MCF 10A (cell line): ENCODE data around the gene ARL5C. TPM values are rescaled to one million over a fixed set of nuclear protein-coding genes. Genes with fewer than 3 reads are reported as not detected.

Experiments used
- BruUV-seq: library from RNA; stranded (reverse); fragments of 400-500 nt; replicated peaks from 2 replicates; lab custom pipeline; 2021; lab: Mats Ljungman, UMichigan
- CTCF ChIA-PET: fragments of 300-600 bp; sonication (Branson Sonifier 250); formaldehyde crosslinking; extraction: SDS; loops from one replicate; lab custom pipeline; 2021; ENCODE audit warnings: antibody characterized with exemption, inconsistent platforms; lab: Yijun Ruan, JAX
- POLR2A ChIA-PET: fragments of 300-600, 350-650 bp; sonication (Branson Sonifier 250); formaldehyde crosslinking; extraction: SDS; loops from one replicate; lab custom pipeline; 2020; ENCODE audit warnings: antibody characterized with exemption, inconsistent platforms; lab: Yijun Ruan, JAX
- DNase-seq: peaks from one replicate; pipeline ENCODE4 v3.0.0-alpha.2; 2018; ENCODE audit not compliant: unreplicated experiment
- H3K27ac Mint-ChIP-seq: one replicate; pipeline ENCODE4 v1.8.0; 2022; ENCODE audit warnings: mild to moderate bottlenecking, low read depth, mixed read lengths; ENCODE audit not compliant: unreplicated experiment
- H3K27me3 Mint-ChIP-seq: one replicate; pipeline ENCODE4 v1.8.0; 2022; ENCODE audit warnings: mixed read lengths; ENCODE audit not compliant: insufficient read depth, unreplicated experiment
- H3K36me3 Mint-ChIP-seq: one replicate; pipeline ENCODE4 v1.8.0; 2022; ENCODE audit warnings: mild to moderate bottlenecking, moderate library complexity, mixed read lengths; ENCODE audit not compliant: insufficient read depth, unreplicated experiment
- H3K4me1 Mint-ChIP-seq: one replicate; pipeline ENCODE4 v1.8.0; 2022; ENCODE audit warnings: mixed read lengths; ENCODE audit not compliant: insufficient read depth, unreplicated experiment
- H3K4me3 Mint-ChIP-seq: one replicate; pipeline ENCODE4 v1.8.0; 2022; ENCODE audit warnings: mild to moderate bottlenecking, moderate library complexity, mixed read lengths; ENCODE audit not compliant: unreplicated experiment
- H3K9me3 Mint-ChIP-seq: one replicate; pipeline ENCODE4 v1.8.0; 2022; ENCODE audit warnings: mixed read lengths; ENCODE audit not compliant: unreplicated experiment
- intact Hi-C: fragments of 100-400 bp; cut with micrococcal nuclease; formaldehyde crosslinking; loops from 2 replicates; pipeline ENCODE4 v1.14.1; 2022
- total RNA-seq: library from RNA; stranded (reverse); gene quantifications from 2 replicates; pipeline ENCODE4 v1.2.3, GENCODE V29; 2022
- TF ChIP-seq, protein P1 (sequence below): fragments of 200-600 bp; IDR thresholded peaks from one replicate; pipeline ENCODE4 v1.8.0; 2022; ENCODE audit warnings: antibody characterized with exemption, mild to moderate bottlenecking; ENCODE audit not compliant: unreplicated experiment

ARL5C gene
- total RNA-seq, 1 experiment from 2014 or later, result not detected

DNA sequence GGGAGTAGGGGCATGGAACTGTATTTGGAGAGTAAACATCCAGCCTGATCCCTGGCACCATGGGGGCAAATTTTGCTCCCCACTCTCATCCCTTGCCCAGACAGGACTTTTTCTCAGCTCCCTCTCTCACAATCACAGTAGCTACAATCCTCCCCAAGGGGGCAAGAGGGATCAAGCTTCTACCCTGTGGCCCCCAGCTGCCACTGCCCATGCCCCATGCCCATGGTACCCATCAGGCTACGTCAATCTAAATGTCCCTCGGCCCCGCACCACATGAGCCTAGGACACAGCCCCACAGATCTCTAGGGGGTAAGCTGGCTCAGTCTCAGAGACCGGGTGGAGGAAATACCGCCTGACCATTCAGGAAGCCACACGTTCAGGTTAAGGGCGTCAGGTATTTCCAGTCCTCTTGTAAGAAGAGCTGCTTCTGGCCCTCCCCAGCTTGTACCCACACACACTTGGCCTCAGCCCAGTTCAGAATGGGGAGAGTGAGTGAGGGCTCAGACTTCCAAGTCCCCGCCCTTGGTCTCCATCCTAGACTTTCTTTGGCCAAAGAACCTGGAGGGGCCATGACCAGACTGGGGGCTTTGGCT lies 29.7 kb upstream of the ARL5C start:
- ChIA-PET CTCF (interaction anchor here (0.8 to 1.6 kb wide), 4 partner anchors 11 to 21 kb away, joined by 3 to 6 read pairs (median 4); no protein-coding TSS in a partner anchor), POLR2A (interaction anchor here (1.1 kb wide), 1 partner anchor 49 kb away, joined by 3 read pairs; no protein-coding TSS in a partner anchor)
- Mint-ChIP-seq H3K27ac (no peak overlapping the region), H3K9me3 (no peaks in the 10 kb centered on the region), H3K27me3 (no peaks in the 10 kb centered on the region), H3K36me3 (peaks cover 23% of the 10 kb centered on the region), H3K4me1 (peaks cover 13% of the 10 kb centered on the region), H3K4me3 (peak overlapping the region; percentile 73)
- DNase-seq, result no peak
- intact Hi-C loops, result loop anchor here (5.0 kb wide), 1 partner anchor 33 kb away; no protein-coding TSS in a partner anchor
- TF ChIP-seq, protein P1, sequence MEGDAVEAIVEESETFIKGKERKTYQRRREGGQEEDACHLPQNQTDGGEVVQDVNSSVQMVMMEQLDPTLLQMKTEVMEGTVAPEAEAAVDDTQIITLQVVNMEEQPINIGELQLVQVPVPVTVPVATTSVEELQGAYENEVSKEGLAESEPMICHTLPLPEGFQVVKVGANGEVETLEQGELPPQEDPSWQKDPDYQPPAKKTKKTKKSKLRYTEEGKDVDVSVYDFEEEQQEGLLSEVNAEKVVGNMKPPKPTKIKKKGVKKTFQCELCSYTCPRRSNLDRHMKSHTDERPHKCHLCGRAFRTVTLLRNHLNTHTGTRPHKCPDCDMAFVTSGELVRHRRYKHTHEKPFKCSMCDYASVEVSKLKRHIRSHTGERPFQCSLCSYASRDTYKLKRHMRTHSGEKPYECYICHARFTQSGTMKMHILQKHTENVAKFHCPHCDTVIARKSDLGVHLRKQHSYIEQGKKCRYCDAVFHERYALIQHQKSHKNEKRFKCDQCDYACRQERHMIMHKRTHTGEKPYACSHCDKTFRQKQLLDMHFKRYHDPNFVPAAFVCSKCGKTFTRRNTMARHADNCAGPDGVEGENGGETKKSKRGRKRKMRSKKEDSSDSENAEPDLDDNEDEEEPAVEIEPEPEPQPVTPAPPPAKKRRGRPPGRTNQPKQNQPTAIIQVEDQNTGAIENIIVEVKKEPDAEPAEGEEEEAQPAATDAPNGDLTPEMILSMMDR, result no peak
- BruUV-seq, result no TSS peak

DNA sequence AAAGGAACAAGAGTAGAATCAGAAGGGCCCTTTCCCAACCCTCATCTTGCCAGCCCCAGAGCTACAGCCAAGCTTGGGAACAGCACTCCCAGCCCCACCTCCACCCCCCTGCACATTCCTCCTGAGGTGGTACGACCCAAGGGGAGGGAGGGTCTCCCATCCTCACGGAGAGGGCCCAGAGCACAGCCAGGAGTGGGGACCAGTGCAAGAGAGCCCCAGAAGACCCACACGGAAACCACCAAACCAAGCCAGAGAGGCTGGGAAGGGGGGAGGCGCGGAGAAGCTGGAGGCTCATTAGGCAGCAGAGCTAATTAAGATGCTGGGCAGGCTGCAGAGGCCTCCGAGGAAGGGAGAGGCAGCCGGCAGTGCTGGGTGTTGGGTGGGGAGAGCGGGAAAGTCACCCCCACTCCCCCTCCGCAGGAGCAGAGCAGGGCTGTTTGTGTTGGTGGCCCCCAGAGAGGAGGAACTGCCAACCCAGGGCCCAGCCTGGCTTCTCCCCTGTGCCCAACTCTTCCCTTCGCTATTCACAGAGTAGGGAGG lies 29.1 kb upstream of the ARL5C start:
- H3K27me3 Mint-ChIP-seq, result no peaks in the 10 kb centered on the region
- no peak overlapping the region for H3K4me3 Mint-ChIP-seq
- BruUV-seq, result no TSS peak
- ChIA-PET POLR2A (interaction anchor here (1.1 kb wide), 1 partner anchor 50 kb away, joined by 3 read pairs; no protein-coding TSS in a partner anchor), CTCF (interaction anchor here (0.9 to 1.3 kb wide), 2 partner anchors 16 to 30 kb away, joined by 3 to 6 read pairs; no protein-coding TSS in a partner anchor)
- peaks cover 23% of the 10 kb centered on the region for H3K36me3 Mint-ChIP-seq
- H3K27ac Mint-ChIP-seq, result no peak overlapping the region
- intact Hi-C loops, result loop anchor here (5.0 kb wide), 1 partner anchor 33 kb away; no protein-coding TSS in a partner anchor
- no peaks in the 10 kb centered on the region for H3K9me3 Mint-ChIP-seq
- H3K4me1 Mint-ChIP-seq, result peaks cover 13% of the 10 kb centered on the region
- DNase-seq, result no peak
- TF ChIP-seq, protein P1, result no peak

DNA sequence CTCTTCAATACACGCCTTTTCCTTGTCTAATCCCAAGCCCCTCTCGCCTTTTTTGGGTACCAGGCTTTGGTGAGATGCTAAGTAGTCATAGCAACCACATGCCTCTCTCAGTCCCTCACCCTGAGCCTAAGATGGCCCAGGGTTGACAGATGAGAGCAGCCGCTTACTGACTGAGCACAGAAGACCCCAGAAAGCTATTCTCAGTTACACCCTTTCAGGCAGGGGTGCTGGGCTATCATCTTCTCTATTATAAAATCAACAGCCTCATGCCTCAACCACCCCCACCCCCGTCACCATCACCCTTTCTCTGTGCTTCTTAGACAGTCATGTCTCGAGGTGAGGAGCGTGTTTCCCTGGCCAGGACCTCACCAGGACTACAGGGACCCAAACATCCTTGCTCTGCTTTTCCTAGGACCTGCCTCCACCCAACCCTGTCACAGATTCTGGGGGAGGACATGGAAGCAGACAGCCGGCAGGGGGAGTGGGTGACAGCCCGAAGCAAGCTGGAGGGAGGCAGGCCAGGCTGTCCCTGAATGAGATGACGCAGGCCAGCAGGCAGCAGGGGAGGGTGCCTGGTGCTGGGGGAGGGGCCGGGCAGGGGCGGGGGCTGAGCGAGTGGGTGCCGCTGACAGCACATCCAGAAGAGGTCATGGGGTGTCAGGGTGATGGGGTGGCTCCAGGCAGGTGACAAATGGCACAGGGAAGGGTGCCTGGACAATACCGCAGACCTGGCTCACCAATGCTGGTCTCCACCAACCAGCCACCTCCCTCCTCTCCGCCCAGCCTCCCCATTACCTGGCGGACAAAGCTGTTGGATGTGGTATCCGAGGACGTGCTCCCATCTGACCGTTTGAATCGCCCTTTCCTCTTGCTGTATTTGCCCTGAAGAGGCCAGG lies 28.4 kb upstream of the ARL5C start:
- BruUV-seq, result no TSS peak
- H3K4me3 Mint-ChIP-seq, result no peak overlapping the region
- peaks cover 6% of the 10 kb centered on the region for H3K4me1 Mint-ChIP-seq
- no peaks in the 10 kb centered on the region for H3K27me3 Mint-ChIP-seq
- DNase-seq, result no peak
- H3K27ac Mint-ChIP-seq, result no peak overlapping the region
- intact Hi-C loops, result no loop called here
- CTCF ChIA-PET, result interaction anchor here (0.5 to 1.3 kb wide), 3 partner anchors 13 to 30 kb away, joined by 3 to 6 read pairs (median 3); no protein-coding TSS in a partner anchor
- POLR2A ChIA-PET, result no interaction called here
- peaks cover 16% of the 10 kb centered on the region for H3K36me3 Mint-ChIP-seq
- TF ChIP-seq, protein P1, result no peak
- H3K9me3 Mint-ChIP-seq, result no peaks in the 10 kb centered on the region
